ENCODE measurements around the gene PLEKHG2.

Gene PLEKHG2

GRCh38 chr19:39463403-39463802 is 50.9 kb downstream of the PLEKHG2 start:
- no peak for DNase-seq

DNA sequence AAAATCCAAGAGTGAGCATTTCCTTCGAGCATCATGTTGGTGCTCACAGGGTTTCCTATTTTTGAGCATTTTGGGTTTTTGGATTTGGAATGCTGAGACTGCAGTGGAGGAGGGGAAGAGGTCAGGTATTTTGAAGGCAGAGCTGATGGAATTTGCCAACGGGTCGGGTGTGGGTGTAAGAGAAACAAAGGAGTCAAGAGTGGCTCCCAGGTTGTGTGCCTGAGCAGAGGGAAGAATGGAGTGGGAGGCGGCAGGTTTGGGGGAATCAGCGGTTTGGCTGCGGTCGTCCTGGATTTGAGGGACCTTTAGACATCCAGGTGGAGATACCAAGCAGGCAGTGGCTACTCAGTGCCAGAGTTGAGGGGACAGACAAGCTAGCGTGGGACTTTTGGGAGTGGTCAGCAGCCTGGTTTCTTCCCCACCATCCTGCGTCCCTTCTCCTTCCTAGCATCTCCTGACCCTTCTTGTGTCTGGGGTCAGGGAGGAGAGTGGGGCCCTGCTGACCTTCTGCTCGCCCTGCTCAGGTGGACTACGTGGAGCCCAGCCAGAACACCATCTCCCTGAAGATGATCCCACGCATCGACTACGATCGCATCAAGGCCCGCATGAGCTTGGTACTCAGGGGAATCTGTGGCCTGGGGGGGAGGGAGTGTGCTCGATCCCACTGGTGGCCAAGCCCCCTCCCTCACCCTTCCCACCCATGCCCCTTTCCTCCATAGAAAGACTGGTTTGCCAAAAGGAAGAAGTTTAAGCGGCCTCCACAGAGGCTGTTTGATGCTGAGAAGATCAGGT is 53.7 kb downstream of the PLEKHG2 start:
- DNase-seq = no peak

GRCh38 chr19:39467941-39468340 is 55.5 kb downstream of the PLEKHG2 start:
- DNase-seq = no peak

DNA sequence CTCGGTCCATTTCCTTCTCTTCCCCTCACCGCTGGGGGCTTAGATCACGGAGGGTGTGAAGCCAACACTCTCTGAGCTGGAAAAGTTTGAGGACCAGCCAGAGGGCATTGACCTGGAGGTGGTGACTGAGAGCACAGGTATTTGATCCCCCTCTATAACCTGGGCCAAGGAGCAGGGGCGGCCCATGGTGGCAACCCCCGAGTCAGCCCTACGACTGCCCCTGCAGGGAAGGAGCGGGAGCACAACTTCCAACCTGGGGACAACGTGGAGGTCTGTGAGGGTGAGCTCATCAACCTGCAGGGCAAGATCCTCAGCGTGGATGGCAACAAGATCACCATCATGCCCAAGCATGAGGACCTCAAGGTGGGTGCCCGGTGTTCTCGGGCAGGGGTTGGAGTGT is 56.6 kb downstream of the PLEKHG2 start:
- DNase-seq = no peak

DNA sequence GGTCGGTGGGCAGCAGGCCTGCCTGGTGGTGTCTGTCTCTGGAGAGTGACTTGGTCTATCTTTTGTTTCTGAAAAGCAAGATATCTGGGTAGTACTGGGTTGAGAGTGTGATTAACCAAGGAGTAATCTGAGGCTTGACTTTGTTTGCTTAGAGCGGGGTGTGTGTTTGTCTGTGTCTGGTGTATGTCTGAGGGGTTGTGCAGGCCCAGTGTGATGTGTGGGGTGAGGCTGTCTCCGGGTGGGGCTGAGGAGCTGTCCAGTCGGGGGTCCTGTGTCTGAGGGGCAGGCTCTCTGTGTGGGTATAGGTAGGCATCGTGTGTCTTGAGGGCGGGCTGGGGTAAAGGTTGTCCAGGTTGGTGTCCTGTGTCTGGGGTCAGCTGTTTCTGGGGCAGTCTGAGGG is 57.1 kb downstream of the PLEKHG2 start:
- no peak for DNase-seq

- no peak for DNase-seq
Measured at GRCh38 chr19:39470724-39471339, 58.4 kb downstream of the PLEKHG2 start.

GRCh38 chr19:39471756-39472536 is 59.5 kb downstream of the PLEKHG2 start:
- DNase-seq = no peak

GRCh38 chr19:39472746-39473442 is 60.4 kb downstream of the PLEKHG2 start:
- DNase-seq = no peak

DNA sequence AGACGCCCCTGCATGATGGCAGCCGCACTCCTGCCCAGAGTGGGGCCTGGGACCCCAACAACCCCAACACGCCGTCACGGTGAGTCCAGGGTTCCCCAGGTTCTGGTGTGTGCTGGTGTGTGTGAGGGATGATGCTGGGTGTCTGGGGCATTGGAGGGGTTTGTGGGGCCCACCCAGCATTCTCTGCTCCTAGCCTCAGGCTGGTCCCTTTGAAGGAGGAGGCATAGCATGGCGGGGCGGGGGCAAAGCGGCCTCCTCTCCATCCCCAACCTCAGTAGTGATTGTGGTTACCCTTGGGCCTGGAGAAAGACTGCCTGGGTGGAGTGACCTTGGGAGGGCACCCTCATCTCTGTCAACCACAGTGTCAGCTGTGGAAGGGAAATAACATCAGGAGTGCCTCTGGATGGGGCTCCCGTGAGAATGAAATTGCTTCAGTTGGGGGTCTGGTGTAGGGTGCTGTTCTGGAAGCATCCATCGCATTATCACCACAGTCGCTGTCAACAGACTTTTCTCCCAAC is 61.0 kb downstream of the PLEKHG2 start:
- DNase-seq = no peak

DNA sequence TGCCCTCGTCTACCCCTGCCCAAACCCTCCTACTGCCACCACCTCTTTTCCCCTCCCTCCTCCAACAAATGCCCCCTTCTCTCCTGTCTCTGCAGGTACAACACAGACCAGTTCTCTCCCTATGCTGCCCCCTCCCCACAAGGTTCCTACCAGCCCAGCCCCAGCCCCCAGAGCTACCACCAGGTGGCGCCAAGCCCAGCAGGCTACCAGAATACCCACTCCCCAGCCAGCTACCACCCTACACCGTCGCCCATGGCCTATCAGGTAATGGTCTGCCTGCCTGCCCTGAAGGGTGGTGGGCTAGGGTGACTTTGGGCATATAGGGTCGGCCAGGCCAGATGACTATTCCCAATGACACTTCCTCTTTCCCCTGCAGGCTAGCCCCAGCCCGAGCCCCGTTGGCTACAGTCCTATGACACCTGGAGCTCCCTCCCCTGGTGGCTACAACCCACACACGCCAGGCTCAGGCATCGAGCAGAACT is 61.7 kb downstream of the PLEKHG2 start:
- DNase-seq = peak; percentile 47

GRCh38 chr19:39475748-39476147 is 63.3 kb downstream of the PLEKHG2 start:
- no peak for DNase-seq
